Gastrocnemius medialis (tissue), 4 donors: ENCODE results near the gene CGB3. TPM values are rescaled to one million over a fixed set of nuclear protein-coding genes. Genes with fewer than 3 reads are reported as not detected.

ENCODE experiments used
- ATAC-seq, 2 donors: fragments of 150-250 bp; one replicate each; pipeline ENCODE4 v1.9.1; 2016
- DNase-seq, 2 donors: peaks; one replicate each; pipeline ENCODE4 v3.0.0-alpha.2; 2019
- H3K27ac ChIP-seq, 4 donors: fragments of 200-600 bp; sonication (generic); 1 replicate in 1 of 4; 2 replicates in 3 of 4; pipeline ENCODE4 v1.5.1; 2016 to 2018; ENCODE audit warnings: mild to moderate bottlenecking in 2 of 4, moderate library complexity in 1 of 4
- H3K27me3 ChIP-seq, 3 donors: fragments of 200-600 bp; sonication (generic) in 2 of 3; 1 replicate in 1 of 3; 2 replicates in 2 of 3; pipeline versions ENCODE4 v1.5.1 to v1.6.0; 2016 to 2019; ENCODE audit warnings: mild to moderate bottlenecking in 1 of 3, moderate library complexity in 1 of 3
- H3K36me3 ChIP-seq, 2 donors: fragments of 200-600 bp; sonication (generic) in 1 of 2; one replicate each; pipeline ENCODE4 v1.5.1; 2017 to 2018
- H3K4me1 ChIP-seq, 2 donors: fragments of 200-600 bp; sonication (generic) in 1 of 2; one replicate each; pipeline ENCODE4 v1.5.1; 2016 to 2017; ENCODE audit warnings: mild to moderate bottlenecking in 2 of 2
- H3K4me3 ChIP-seq, 4 donors: fragments of 200-600 bp; sonication (generic) in 3 of 4; 1 replicate in 1 of 4; 2 replicates in 3 of 4; pipeline ENCODE4 v1.5.1; 2016 to 2019; ENCODE audit warnings: mild to moderate bottlenecking in 2 of 4
- H3K9me3 ChIP-seq, 3 donors: fragments of 200-600 bp; sonication (generic) in 2 of 3; 1 replicate in 1 of 3; 2 replicates in 2 of 3; pipeline ENCODE4 v1.5.1; 2016 to 2019
- POLR2A ChIP-seq, 2 donors: fragments of 450-650 bp; IDR thresholded peaks; one replicate each; pipeline ENCODE4 v1.6.1; 2017; ENCODE audit warnings: antibody characterized with exemption in 2 of 2, mild to moderate bottlenecking in 2 of 2, moderate library complexity in 2 of 2
- in situ Hi-C, 4 donors: fragments of 200-750 bp; cut with MboI; loops; one replicate each; pipeline versions ENCODE4 v1.15.0 to v1.8.0; 2017; ENCODE audit warnings: low sequenced_read_pairs in 4 of 4
- intact Hi-C: fragments of 100-400 bp; cut with DNase I; formaldehyde crosslinking; loops from one replicate; pipeline ENCODE4 v1.15.1; 2023; ENCODE audit warnings: low total_unique reads
- total RNA-seq, 4 donors: library from RNA; depleted of rRNA; stranded (reverse); fragments of >200 nt; gene quantifications; one replicate each; pipeline versions ENCODE4 v1.1.0 to v1.2.3, GENCODE V29; 2016
- TF ChIP-seq, protein P1 (sequence below), 5 experiments: fragments of 450-650 bp in 3 of 5; fragments of 200-600 bp in 2 of 5; sonication (generic) in 2 of 5; IDR thresholded peaks in 4 of 5; conservative IDR thresholded peaks in 1 of 5; 1 replicate in 4 of 5; 2 replicates in 1 of 5; pipeline ENCODE4 v1.5.1; 2016 to 2019; ENCODE audit warnings: antibody characterized with exemption in 5 of 5, mild to moderate bottlenecking in 3 of 5, moderate library complexity in 3 of 5

CGB3 gene
- total RNA-seq, 4 donors from 2014 or later, result not detected

DNA sequence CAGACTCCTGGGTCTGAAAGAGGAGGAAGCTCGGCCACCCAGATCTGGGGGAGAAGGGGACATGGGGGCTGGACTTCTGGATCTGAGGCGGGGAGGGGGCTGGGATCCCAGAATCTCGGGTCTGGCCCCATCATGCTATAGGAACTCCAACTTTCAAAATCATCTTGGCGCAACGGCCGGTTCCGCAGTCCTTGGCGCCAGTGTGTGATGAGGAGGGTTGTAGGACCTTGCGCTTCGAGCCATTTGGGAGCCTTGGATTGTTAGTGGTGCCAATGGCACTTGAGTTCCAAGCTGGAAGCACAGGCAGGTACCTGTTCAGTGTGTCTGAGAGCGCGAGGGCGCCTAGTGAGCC is 30.1 kb downstream of the CGB3 start:
- intact Hi-C loops, result loop anchor here (5.0 to 10.0 kb wide), 4 partner anchors 78 to 821 kb away; partner anchors contain the start of genes EMP3, FUZ, KCNA7 and MED25
- Histone ChIP-seq H3K4me1 (peaks cover 38 to 46% of the 10 kb centered on the region in 2 donors), H3K36me3 (peaks cover 0 to 2% of the 10 kb centered on the region in 2 donors), H3K27me3 (no peaks in the 10 kb centered on the region), H3K27ac (peak overlapping the region; percentile 93 to 100 (median 99)), H3K4me3 (peak overlapping the region; percentile 68 to 99 (median 81)), H3K9me3 (no peaks in the 10 kb centered on the region)
- in situ Hi-C loops, result no loop called here
- no peak for DNase-seq
- no peak for ATAC-seq
- TF ChIP-seq, protein P1, sequence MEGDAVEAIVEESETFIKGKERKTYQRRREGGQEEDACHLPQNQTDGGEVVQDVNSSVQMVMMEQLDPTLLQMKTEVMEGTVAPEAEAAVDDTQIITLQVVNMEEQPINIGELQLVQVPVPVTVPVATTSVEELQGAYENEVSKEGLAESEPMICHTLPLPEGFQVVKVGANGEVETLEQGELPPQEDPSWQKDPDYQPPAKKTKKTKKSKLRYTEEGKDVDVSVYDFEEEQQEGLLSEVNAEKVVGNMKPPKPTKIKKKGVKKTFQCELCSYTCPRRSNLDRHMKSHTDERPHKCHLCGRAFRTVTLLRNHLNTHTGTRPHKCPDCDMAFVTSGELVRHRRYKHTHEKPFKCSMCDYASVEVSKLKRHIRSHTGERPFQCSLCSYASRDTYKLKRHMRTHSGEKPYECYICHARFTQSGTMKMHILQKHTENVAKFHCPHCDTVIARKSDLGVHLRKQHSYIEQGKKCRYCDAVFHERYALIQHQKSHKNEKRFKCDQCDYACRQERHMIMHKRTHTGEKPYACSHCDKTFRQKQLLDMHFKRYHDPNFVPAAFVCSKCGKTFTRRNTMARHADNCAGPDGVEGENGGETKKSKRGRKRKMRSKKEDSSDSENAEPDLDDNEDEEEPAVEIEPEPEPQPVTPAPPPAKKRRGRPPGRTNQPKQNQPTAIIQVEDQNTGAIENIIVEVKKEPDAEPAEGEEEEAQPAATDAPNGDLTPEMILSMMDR (IDR thresholded peaks at IDR 0.05 in 4 of 5, conservative IDR thresholded peaks at IDR 0.05 in 1 of 5), result no peak
- no peak for TF ChIP-seq POLR2A (IDR thresholded peaks at IDR 0.05)

GRCh38 chr19:48993175-48994034 is 30.7 kb downstream of the CGB3 start, which contains the start of the genes GYS1 and RUVBL2:
GYS1 (minus strand) TSS chr19:48993309; CDS start chr19:48993112, 197 bp downstream.
RUVBL2 (plus strand) TSS chr19:48993887; CDS start chr19:48993912, 25 bp downstream.
- TF ChIP-seq, protein P1 (IDR thresholded peaks at IDR 0.05 in 4 of 5, conservative IDR thresholded peaks at IDR 0.05 in 1 of 5), result peak; percentile 98 to 99 (median 99)
- TF ChIP-seq POLR2A (IDR thresholded peaks at IDR 0.05), result peak; percentile 98 to 99
- DNase-seq, result peak; percentile 98 to 100
- intact Hi-C loops, result loop anchor here (1.0 to 10.0 kb wide), 7 partner anchors 28 to 821 kb away; partner anchors contain the start of genes EMP3, FTL, FUZ and KCNA7

DNA sequence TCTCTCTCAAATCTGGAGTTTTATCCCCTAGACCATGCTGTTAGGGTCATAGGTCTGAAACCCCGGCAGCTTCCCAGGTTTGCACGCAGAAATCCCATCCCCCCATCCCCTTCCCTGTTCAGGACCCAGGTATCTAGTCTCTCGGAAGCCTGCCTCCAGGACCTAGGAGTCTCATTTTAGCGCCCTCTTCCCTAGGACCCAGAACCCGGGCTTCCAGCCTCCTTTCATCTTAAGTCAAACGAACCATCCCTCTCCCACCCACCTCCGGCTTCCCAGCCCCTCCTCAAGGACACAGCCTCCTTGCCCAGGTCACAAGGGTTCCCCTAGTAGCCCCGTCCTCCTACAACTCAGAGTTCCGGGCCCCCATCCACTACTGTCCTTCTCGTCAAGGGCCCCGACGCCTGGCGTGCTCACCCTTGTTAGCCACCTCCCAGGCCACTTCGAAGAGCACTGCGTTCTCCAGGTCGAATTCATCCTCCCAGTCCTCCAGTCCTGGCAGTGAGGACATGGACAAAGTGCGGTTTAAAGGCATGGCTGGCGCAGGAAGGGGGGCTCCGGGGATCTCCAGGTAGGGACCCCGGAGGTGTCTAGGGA is 31.5 kb downstream of the CGB3 start:
- H3K27me3 ChIP-seq, result no peaks in the 10 kb centered on the region
- TF ChIP-seq POLR2A (IDR thresholded peaks at IDR 0.05), result no peak
- TF ChIP-seq, protein P1 (IDR thresholded peaks at IDR 0.05 in 4 of 5, conservative IDR thresholded peaks at IDR 0.05 in 1 of 5), result no peak
- H3K27ac ChIP-seq, result peak overlapping the region; percentile 93 to 100 (median 99)
- peak overlapping the region; percentile 75 to 99 (median 84) for H3K4me3 ChIP-seq
- H3K9me3 ChIP-seq, result no peaks in the 10 kb centered on the region
- intact Hi-C loops, result loop anchor here (1.0 to 10.0 kb wide), 7 partner anchors 27 to 822 kb away; partner anchors contain the start of genes EMP3, FTL, FUZ and KCNA7
- peak in 1 of 2 donors; percentile 2 for ATAC-seq
- peaks cover 51% of the 10 kb centered on the region in 2 donors for H3K4me1 ChIP-seq
- peaks cover 0 to 15% of the 10 kb centered on the region in 2 donors for H3K36me3 ChIP-seq
- DNase-seq, result no peak
- in situ Hi-C loops, result no loop called here

More at GRCh38 chr19:48993175-48994034, 30.7 kb downstream of the CGB3 start, which contains the start of the genes GYS1 and RUVBL2:
- Histone ChIP-seq H3K27ac (peak within 1 kb of the TSS; percentile 93 to 100 (median 99)), H3K4me3 (peak within 1 kb of the TSS; percentile 75 to 99 (median 84)), H3K4me1 (peaks cover 44 to 51% of the 10 kb centered on the region in 2 donors), H3K27me3 (no peaks in the 10 kb centered on the region), H3K9me3 (no peaks in the 10 kb centered on the region), H3K36me3 (peaks cover 0 to 8% of the 10 kb centered on the region in 2 donors)
- ATAC-seq, result peak; percentile 73 to 75
- in situ Hi-C loops, result no loop called here

GRCh38 chr19:48991873-48992580 is 32.1 kb downstream of the CGB3 start:
- intact Hi-C loops, result loop anchor here (1.0 to 10.0 kb wide), 7 partner anchors 80 to 823 kb away; partner anchors contain the start of genes EMP3, FUZ, KCNA7 and MED25
- H3K9me3 ChIP-seq, result no peaks in the 10 kb centered on the region
- peak; percentile 27 to 49 for ATAC-seq
- H3K4me3 ChIP-seq, result peak overlapping the region; percentile 75 to 99 (median 84)
- peak; percentile 77 to 83 for DNase-seq
- peak overlapping the region; percentile 93 to 100 (median 99) for H3K27ac ChIP-seq
- peaks cover 51 to 56% of the 10 kb centered on the region in 2 donors for H3K4me1 ChIP-seq
- no peaks in the 10 kb centered on the region for H3K27me3 ChIP-seq
- H3K36me3 ChIP-seq, result peaks cover 0 to 22% of the 10 kb centered on the region in 2 donors
- TF ChIP-seq POLR2A (IDR thresholded peaks at IDR 0.05), result peak; percentile 70 to 79
- TF ChIP-seq, protein P1 (IDR thresholded peaks at IDR 0.05 in 4 of 5, conservative IDR thresholded peaks at IDR 0.05 in 1 of 5), result no peak
- in situ Hi-C loops, result no loop called here
